KMS-11 (cell line): ENCODE measurements around the gene EFNB3.

Source experiments
- H2AFZ ChIP-seq: fragments of 200-600 bp; sonication (generic); 2 replicates; pipeline ENCODE4 v1.6.1; 2016; ENCODE audit warnings: antibody characterized with exemption, mixed run types, low read depth
- H3K27ac ChIP-seq: fragments of 200-600 bp; sonication (generic); 2 replicates; pipeline ENCODE4 v1.6.1; 2016; ENCODE audit warnings: mild to moderate bottlenecking, mixed run types
- H3K27me3 ChIP-seq: fragments of 200-600 bp; sonication (generic); 2 replicates; pipeline ENCODE4 v1.6.1; 2017; ENCODE audit warnings: mild to moderate bottlenecking, low read depth, mixed run types, moderate library complexity; ENCODE audit not compliant: insufficient read depth
- H3K36me3 ChIP-seq: fragments of 200-600 bp; sonication (generic); 2 replicates; pipeline ENCODE4 v1.6.1; 2017; ENCODE audit warnings: mild to moderate bottlenecking, mixed run types; ENCODE audit not compliant: insufficient read depth
- H3K4me1 ChIP-seq: fragments of 200-600 bp; sonication (generic); 2 replicates; pipeline ENCODE4 v1.6.1; 2016; ENCODE audit warnings: mild to moderate bottlenecking, low read depth, mixed run types; ENCODE audit not compliant: poor library complexity, severe bottlenecking
- H3K4me2 ChIP-seq: fragments of 200-600 bp; sonication (generic); 2 replicates; pipeline ENCODE4 v1.7.0; 2016; ENCODE audit warnings: mild to moderate bottlenecking, mixed run types
- H3K4me3 ChIP-seq: fragments of 200-600 bp; sonication (generic); IDR thresholded peaks from 2 replicates; pipeline ENCODE4 v1.6.1; 2017; ENCODE audit warnings: low read depth, low read length, mixed read lengths; ENCODE audit not compliant: insufficient read depth
- H3K79me2 ChIP-seq: fragments of 200-600 bp; sonication (generic); 2 replicates; pipeline ENCODE4 v1.6.1; 2016; ENCODE audit warnings: low read depth, mixed run types; ENCODE audit not compliant: insufficient read depth
- H3K9ac ChIP-seq: fragments of 200-600 bp; sonication (generic); 2 replicates; pipeline ENCODE4 v1.6.1; 2016; ENCODE audit warnings: mild to moderate bottlenecking, mixed run types
- H4K20me1 ChIP-seq: fragments of 200-600 bp; sonication (generic); 2 replicates; pipeline ENCODE4 v1.6.1; 2016; ENCODE audit warnings: mild to moderate bottlenecking, mixed run types; ENCODE audit not compliant: insufficient read depth
- TF ChIP-seq, protein P1 (sequence below): fragments of 200-600 bp; sonication (generic); conservative IDR thresholded peaks from 2 replicates; pipeline ENCODE4 v1.6.1; 2017; ENCODE audit warnings: low read depth, mild to moderate bottlenecking, antibody characterized with exemption, low read length, moderate library complexity, mixed read lengths

EFNB3 gene

DNA sequence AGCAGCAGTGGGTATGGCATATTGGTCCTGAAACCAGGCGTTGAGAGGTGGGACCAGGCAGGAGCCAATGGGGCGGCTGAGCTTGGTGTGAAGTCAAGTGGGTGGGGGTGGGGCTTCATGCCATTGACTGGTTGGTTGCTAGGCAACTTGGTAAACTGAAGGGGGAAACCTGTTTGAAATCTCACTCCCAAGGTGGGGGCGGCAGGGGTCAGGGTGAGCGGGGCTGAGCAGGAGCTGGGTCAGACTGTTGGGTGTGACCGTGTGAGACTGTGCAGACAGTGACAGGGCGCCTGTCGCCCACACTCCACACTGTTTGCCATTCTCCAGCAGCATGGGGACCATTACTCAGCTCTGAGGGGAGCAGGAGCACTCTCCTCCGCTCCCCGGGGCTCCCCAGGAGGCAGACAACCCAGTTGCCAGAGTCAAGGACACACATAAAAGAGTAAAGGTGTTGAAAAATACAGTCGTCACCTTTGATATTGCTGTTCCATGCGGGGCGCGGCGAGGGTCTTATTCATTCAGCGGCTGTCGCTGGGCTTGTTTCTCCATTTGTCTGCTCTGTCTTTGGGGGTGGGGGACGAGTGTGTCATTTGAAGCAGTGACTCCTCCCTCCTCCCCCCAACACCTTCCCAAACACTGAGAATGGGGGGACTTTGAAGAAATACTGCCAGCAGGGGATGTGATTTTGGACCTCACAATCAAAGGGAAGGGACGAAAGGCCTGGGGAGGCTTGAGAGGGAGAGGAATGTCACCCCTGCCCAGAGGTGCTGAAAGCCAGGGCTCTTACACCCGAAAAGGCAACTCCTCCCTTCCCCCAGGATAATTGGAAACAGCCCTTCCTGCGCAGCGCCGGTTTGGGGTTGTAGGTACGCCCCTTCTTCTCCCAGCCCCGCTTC lies 1.2 kb upstream of the EFNB3 start:
- no peaks in the 10 kb centered on the region for H3K4me1 ChIP-seq
- H3K4me3 ChIP-seq, result no peak overlapping the region
- H3K79me2 ChIP-seq, result no peaks in the 10 kb centered on the region
- H3K27me3 ChIP-seq, result no peaks in the 10 kb centered on the region
- TF ChIP-seq, protein P1, sequence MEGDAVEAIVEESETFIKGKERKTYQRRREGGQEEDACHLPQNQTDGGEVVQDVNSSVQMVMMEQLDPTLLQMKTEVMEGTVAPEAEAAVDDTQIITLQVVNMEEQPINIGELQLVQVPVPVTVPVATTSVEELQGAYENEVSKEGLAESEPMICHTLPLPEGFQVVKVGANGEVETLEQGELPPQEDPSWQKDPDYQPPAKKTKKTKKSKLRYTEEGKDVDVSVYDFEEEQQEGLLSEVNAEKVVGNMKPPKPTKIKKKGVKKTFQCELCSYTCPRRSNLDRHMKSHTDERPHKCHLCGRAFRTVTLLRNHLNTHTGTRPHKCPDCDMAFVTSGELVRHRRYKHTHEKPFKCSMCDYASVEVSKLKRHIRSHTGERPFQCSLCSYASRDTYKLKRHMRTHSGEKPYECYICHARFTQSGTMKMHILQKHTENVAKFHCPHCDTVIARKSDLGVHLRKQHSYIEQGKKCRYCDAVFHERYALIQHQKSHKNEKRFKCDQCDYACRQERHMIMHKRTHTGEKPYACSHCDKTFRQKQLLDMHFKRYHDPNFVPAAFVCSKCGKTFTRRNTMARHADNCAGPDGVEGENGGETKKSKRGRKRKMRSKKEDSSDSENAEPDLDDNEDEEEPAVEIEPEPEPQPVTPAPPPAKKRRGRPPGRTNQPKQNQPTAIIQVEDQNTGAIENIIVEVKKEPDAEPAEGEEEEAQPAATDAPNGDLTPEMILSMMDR, result no peak
- H3K36me3 ChIP-seq, result no peaks in the 10 kb centered on the region
- no peak overlapping the region for H3K9ac ChIP-seq
- H3K27ac ChIP-seq, result no peak overlapping the region
- no peaks in the 10 kb centered on the region for H4K20me1 ChIP-seq
- no peak overlapping the region for H3K4me2 ChIP-seq
- H2AFZ ChIP-seq, result no peak overlapping the region

DNA sequence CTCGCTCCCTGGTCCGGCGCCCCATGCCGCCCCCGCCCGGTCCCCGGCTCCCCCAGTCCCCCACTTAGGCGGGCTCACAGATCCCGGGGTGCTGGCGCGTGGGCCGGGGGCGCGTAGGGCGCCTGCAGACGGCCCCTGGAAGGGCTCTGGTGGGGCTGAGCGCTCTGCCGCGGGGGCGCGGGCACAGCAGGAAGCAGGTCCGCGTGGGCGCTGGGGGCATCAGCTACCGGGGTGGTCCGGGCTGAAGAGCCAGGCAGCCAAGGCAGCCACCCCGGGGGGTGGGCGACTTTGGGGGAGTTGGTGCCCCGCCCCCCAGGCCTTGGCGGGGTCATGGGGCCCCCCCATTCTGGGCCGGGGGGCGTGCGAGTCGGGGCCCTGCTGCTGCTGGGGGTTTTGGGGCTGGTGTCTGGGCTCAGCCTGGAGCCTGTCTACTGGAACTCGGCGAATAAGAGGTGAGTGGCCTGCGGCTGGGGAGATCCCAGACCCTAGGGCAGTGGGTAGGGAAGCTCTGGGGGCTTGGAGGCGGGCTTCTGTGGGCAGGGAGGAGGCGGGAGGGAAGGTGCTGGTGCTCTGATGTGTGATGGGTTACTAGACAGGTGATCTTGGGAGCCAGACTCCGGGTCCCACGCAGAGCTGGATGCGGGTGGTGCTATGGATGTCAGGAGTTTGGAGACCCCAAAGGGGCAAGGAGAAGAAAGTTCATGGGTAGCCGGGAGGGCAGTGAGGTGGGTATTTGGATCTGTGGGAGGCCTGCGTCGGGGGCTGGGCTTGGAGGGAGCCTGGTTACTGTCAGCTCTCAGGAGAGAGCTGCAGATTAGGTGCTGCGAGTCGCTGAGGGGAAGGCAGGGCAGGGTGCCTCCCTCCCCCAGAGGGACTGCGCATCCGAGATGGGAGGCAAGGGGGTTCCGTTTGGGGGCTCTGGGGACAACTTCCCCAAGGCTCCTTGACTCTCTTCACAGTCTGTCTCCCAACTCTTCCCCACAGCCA lies 560 bp downstream of the EFNB3 start:
- no peak overlapping the region for H2AFZ ChIP-seq
- H4K20me1 ChIP-seq, result no peaks in the 10 kb centered on the region
- H3K27ac ChIP-seq, result no peak overlapping the region
- no peaks in the 10 kb centered on the region for H3K4me1 ChIP-seq
- no peaks in the 10 kb centered on the region for H3K79me2 ChIP-seq
- no peaks in the 10 kb centered on the region for H3K27me3 ChIP-seq
- no peaks in the 10 kb centered on the region for H3K36me3 ChIP-seq
- no peak overlapping the region for H3K4me3 ChIP-seq
- H3K4me2 ChIP-seq, result no peak overlapping the region
- H3K9ac ChIP-seq, result no peak overlapping the region
- TF ChIP-seq, protein P1, result no peak

DNA sequence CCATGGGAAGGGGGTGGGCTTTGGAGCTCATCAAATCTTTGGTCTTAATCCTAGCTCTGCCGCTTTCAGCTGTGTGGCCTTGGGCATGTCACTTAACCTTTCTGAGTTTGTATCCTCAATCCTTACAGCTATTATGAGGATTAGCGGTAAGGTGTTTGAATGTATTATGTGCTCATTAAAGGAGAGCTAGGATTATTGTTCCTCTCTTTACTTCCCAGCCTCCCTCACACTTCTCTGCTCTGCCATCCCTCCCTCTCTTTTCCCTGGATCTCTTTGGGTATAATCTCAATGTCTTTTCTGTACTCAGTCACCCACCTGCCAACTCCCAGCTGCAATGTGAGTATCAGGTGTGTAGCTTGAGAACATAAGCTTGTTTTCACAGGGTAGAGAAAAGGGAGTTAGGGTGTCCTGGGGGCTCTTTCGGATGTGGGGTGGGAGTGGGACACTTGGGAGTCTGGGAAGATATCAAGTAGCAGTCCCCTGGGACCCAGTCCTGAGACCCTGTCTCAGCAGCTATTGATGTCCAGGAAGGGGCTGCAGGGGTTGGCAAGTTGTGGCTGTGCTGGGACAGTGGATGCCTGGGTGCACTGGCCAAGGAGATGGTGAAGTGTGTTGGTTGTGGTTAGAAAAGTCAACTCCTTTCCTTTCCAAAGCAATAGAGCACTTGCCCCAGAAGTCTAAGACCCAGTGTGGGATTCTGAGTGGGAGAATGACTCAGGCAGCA lies 1.8 kb downstream of the EFNB3 start:
- Histone ChIP-seq H3K27ac (no peak overlapping the region), H3K36me3 (no peaks in the 10 kb centered on the region), H3K4me2 (no peak overlapping the region), H3K4me3 (no peak overlapping the region), H3K9ac (no peak overlapping the region), H4K20me1 (no peaks in the 10 kb centered on the region), H2AFZ (no peak overlapping the region), H3K27me3 (no peaks in the 10 kb centered on the region), H3K4me1 (no peaks in the 10 kb centered on the region), H3K79me2 (no peaks in the 10 kb centered on the region)
- TF ChIP-seq, protein P1, result no peak

DNA sequence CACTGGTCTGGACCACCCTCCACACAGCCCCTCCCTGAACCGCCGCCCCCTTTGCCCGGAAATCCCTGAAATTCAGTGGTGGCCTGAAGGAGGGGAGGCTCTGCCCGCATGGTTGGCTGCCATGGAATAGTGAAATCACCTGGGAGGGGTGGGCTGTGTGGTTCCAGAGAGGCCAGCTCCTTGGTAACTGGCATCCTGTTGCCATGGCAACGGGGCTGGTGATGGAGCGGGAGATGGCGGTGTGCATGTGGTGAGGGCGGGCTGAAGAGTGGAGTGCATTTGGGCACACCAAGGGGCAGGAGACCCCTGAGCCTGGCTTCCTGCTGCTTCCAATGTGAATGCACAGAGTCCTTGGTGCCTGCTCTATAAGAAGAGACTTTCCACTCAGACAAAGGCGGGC lies 2.4 kb downstream of the EFNB3 start:
- no peak overlapping the region for H3K9ac ChIP-seq
- H3K36me3 ChIP-seq, result no peaks in the 10 kb centered on the region
- H3K27me3 ChIP-seq, result no peaks in the 10 kb centered on the region
- no peaks in the 10 kb centered on the region for H3K79me2 ChIP-seq
- H3K4me3 ChIP-seq, result no peak overlapping the region
- H3K4me2 ChIP-seq, result no peak overlapping the region
- H3K27ac ChIP-seq, result no peak overlapping the region
- H3K4me1 ChIP-seq, result no peaks in the 10 kb centered on the region
- TF ChIP-seq, protein P1, result no peak
- no peaks in the 10 kb centered on the region for H4K20me1 ChIP-seq
- no peak overlapping the region for H2AFZ ChIP-seq
